ENCODE data around the gene CEACAM19. TPM values are rescaled to one million over a fixed set of nuclear protein-coding genes. Genes with fewer than 3 reads are reported as not detected.

Gene CEACAM19
- total and polyA plus RNA-seq, 10 of the 15 experiments (the other 5 are each of a cell fraction or from before 2014, with no cell fraction given), result 0.13 to 0.31 (median 0.17) TPM; not detected in 4

DNA sequence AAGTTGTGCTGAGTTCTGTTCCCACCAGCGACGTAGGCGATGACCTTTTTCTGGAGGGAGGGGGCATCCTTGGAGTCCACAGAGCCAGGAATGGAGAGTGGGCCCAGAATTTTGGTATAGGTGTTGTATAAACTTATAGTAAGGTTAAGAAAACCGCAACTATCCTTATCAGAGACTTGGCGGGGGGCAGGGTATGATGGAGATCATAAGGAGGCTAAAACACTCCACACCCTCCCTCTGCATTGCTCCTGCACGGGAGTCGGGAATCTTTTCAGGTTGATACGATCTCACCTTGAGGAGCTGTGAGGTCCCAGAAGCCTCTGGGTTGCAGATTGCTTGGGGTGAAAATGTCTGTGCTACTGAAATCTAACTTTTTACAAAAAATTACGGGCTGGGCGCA is 6.3 kb upstream of the CEACAM19 start:
- H3K4me1 ChIP-seq (ENCODE audit: control insufficient read depth, insufficient read depth, low read length), result no peaks in the 10 kb centered on the region
- no peak overlapping the region for H3K4me2 ChIP-seq (ENCODE audit: control insufficient read depth, insufficient read depth)
- WGBS (ENCODE audit: insufficient coverage, insufficient replicate concordance, low lambda C conversion rate, missing lambda C conversion rate), result 53% methylated on average over 10 of the region's 10 CpGs
- in situ Hi-C loops (cut with MboI) (no loop called here), intact Hi-C loops (cut with micrococcal nuclease; ENCODE audit: unreplicated experiment) (no loop called here)
- RAD21 ChIA-PET (ENCODE audit: unreplicated experiment), result no interaction called here
- SMC1A ChIA-PET (ENCODE audit: uncharacterized antibody, unreplicated experiment), result interaction anchor here (1.3 kb wide), 1 partner anchor 105 kb away, joined by 4 read pairs; no protein-coding TSS in a partner anchor
- FAIRE-seq (no peak), ATAC-seq (no peak), DNase-seq (ENCODE audit: low read depth, low spot score) (no peak)
- no peaks in the 10 kb centered on the region for H3K27me3 ChIP-seq (replicated peaks in 1 of 2; ENCODE audit: control insufficient read depth in 2 of 2, insufficient read depth in 2 of 2, low read length in 1 of 2)
- BruUV-seq (replicated peaks), result no TSS peak
- CTCF ChIA-PET, result no interaction called here
- no peaks in the 10 kb centered on the region for H3K36me3 ChIP-seq (ENCODE audit: control insufficient read depth in 2 of 2, insufficient read depth in 2 of 2, low read length in 1 of 2)
- no peak overlapping the region for H3K9ac ChIP-seq (ENCODE audit: control insufficient read depth, insufficient read depth, low read length)
- H3K27ac ChIP-seq (ENCODE audit: control insufficient read depth, insufficient read depth), result no peak overlapping the region
- H3K4me3 ChIP-seq, result no peak overlapping the region
- H2AFZ ChIP-seq (ENCODE audit: control insufficient read depth, low read depth, low read length), result no peak overlapping the region
- POLR2A ChIA-PET, result no interaction called here
- TF ChIP-seq FOS (IDR thresholded peaks at IDR 0.05; ENCODE audit: borderline replicate concordance, extremely low read depth, insufficient read length) (no peak), BACH1 (IDR thresholded peaks at IDR 0.05; ENCODE audit: borderline replicate concordance) (no peak), KAT2A (conservative IDR thresholded peaks at IDR 0.05; ENCODE audit: control insufficient read depth, low read depth, low read length) (no peak), MEF2A (IDR thresholded peaks at IDR 0.05; ENCODE audit: insufficient read depth, low read depth, low read length) (no peak), FOXK2 (IDR thresholded peaks at IDR 0.05) (no peak), POU2F2 (IDR thresholded peaks at IDR 0.05; ENCODE audit: borderline replicate concordance, low read depth, low read length) (no peak), NR2C1 (IDR thresholded peaks at IDR 0.05) (no peak), LARP7 (IDR thresholded peaks at IDR 0.05) (no peak), GATAD2B (conservative IDR thresholded peaks at IDR 0.05; ENCODE audit: low read depth) (no peak), CHD4 (IDR thresholded peaks at IDR 0.05) (no peak)
- H4K20me1 ChIP-seq (ENCODE audit: control insufficient read depth, insufficient read depth), result no peaks in the 10 kb centered on the region
- H3K9me3 ChIP-seq (replicated peaks; ENCODE audit: control insufficient read depth, insufficient read depth, low read length), result no peaks in the 10 kb centered on the region
- no peaks in the 10 kb centered on the region for H3K79me2 ChIP-seq (ENCODE audit: control insufficient read depth, insufficient read depth, low read length)
